NT2/D1 (cell line): ENCODE measurements around the gene PIGBOS1.

ENCODE experiments used
- SUZ12 ChIP-seq: IDR thresholded peaks from 2 replicates; pipeline ENCODE4 v1.6.1; 2011; ENCODE audit not compliant: insufficient read length, insufficient read depth; ENCODE audit errors: extremely low read depth
- YY1 ChIP-seq: IDR thresholded peaks from 2 replicates; pipeline ENCODE4 v1.6.1; 2011; ENCODE audit not compliant: insufficient read length, insufficient read depth
- ZNF274 ChIP-seq: IDR thresholded peaks from 2 replicates; pipeline ENCODE4 v1.6.1; 2011; ENCODE audit warnings: mild to moderate bottlenecking, low read depth, low read length

DNA sequence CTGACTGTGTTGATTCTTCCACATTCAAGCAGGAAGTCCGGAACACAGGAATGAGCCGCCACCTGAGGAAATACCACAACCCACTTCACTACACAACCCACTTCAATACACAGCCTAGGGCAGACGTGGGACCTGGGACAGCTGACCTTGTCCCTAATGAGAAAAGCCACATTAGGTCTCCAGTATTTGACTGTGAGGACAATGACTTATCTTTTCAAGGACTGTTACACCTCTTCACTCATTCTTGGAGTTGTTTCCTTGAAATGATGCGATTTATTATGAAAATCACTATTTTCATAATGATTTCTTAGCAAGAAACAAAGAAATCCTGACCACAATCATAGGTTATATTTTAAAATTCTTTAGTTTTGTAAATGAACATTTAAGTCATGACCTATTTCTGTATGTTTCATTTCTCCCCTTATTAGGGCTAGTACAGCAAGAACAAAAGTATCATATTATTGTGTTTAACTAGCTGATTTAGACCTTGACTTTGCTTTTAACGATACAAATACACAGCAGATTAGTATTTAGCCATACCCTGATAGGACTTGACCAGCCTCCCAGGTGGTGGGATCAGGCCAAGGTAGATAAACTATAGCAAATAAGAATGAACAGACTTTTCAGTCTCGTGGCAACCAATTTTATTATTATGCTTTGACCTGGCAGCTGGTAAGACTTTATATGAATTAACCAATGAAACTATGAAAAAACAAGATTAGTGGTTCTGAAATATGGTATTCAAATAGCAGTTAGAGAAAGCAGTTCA, 35.4 kb downstream of the PIGBOS1 start:
- TF ChIP-seq YY1 = no peak
- no peak for TF ChIP-seq SUZ12
- no peak for TF ChIP-seq ZNF274
